GM23338 (cell line): ENCODE results near the gene STAP2.

Experiments used
- CREB1 ChIP-seq: fragments of 250-450 bp; sonication (Bioruptor Pico); IDR thresholded peaks from 2 replicates; pipeline ENCODE4 v1.5.0; 2020; ENCODE audit warnings: low read depth, mild to moderate bottlenecking, moderate library complexity
- CTCF ChIP-seq, 2 experiments: fragments of 200-600 bp in 1 of 2; sonication (generic) in 1 of 2; conservative IDR thresholded peaks; 2 replicates each; pipeline versions ENCODE4 v1.5.1 to v1.6.1; 2016 to 2017; ENCODE audit warnings: antibody characterized with exemption in 2 of 2, low read depth in 2 of 2, mild to moderate bottlenecking in 2 of 2, moderate library complexity in 1 of 2
- ETS1 ChIP-seq: IDR thresholded peaks from 2 replicates; pipeline ENCODE4 v1.6.1; 2016; ENCODE audit warnings: antibody characterized with exemption
- EZH2 ChIP-seq: fragments of 200-600 bp; sonication (generic); IDR thresholded peaks from one replicate; pipeline ENCODE4 v1.8.0; 2017; ENCODE audit warnings: antibody characterized with exemption, mild to moderate bottlenecking, low read depth; ENCODE audit not compliant: unreplicated experiment
- EZH2phosphoT487 ChIP-seq: fragments of 200-600 bp; sonication (generic); IDR thresholded peaks from one replicate; pipeline ENCODE4 v1.8.1; 2018; ENCODE audit warnings: antibody characterized with exemption; ENCODE audit not compliant: unreplicated experiment
- JUNB ChIP-seq: IDR thresholded peaks from one replicate; pipeline ENCODE4 v1.6.1; 2016; ENCODE audit warnings: antibody characterized with exemption; ENCODE audit not compliant: unreplicated experiment
- POLR2AphosphoS5 ChIP-seq: IDR thresholded peaks from 2 replicates; pipeline ENCODE4 v1.6.1; 2016; ENCODE audit warnings: antibody characterized with exemption, low read depth
- REST ChIP-seq: IDR thresholded peaks from one replicate; pipeline ENCODE4 v1.6.1; 2018; ENCODE audit warnings: antibody characterized with exemption; ENCODE audit not compliant: unreplicated experiment

DNA sequence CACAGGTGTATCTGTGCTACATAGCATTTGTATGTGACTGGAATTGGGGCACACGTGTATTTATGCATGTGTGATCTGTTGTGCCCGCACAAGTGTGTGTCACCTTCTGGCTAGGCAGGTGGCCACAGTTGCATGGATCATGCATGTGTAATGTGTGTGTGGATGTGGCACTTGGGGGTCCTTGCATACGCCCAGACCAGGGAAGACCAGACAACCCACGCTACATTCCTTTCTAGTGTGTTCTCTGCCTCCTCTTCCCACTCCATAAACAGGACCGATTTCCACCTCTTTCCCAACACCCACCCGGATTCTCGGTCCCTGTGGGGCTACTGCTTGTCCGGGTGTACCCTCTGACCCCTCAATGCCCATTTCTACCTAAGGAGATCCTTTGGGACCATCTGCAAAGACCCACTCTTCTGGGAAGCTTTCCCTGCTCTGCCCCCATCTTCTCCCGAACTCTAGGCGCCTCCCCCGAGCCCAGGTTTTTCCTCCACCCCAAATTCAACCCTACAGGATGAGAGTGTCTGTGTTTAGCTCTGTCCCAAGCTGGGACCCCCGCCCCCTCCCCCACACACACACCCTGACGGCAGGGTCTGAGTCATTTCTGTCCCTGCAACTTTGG lies 12.3 kb downstream of the STAP2 start:
- TF ChIP-seq EZH2 (no peak), CTCF (conservative IDR thresholded peaks at IDR 0.05; ENCODE audit: low read depth in 2 of 2) (no peak), CREB1 (CRISPR knock-in tag) (no peak), REST (no peak), POLR2AphosphoS5 (no peak), EZH2phosphoT487 (no peak), ETS1 (no peak), JUNB (no peak)
